Central memory CD4-positive, alpha-beta T cell (primary cell): ENCODE results near the gene WDR75.

Experiments used
- DNase-seq: peaks from one replicate; pipeline ENCODE4 v3.0.0; 2022

Gene WDR75

GRCh38 chr2:189500456-189501160 lies 59.3 kb downstream of the WDR75 start:
- no peak for DNase-seq

- no peak for DNase-seq
These were observed 60.2 kb downstream of the WDR75 start for GRCh38 chr2:189501487-189501886.

- DNase-seq: no peak
These were observed 61.4 kb downstream of the WDR75 start for GRCh38 chr2:189502714-189503113.

GRCh38 chr2:189504238-189504637 lies 63.0 kb downstream of the WDR75 start:
- DNase-seq: no peak

GRCh38 chr2:189505492-189505891 lies 64.2 kb downstream of the WDR75 start:
- no peak for DNase-seq

- DNase-seq: no peak
These were observed 65.3 kb downstream of the WDR75 start for GRCh38 chr2:189506514-189506976.

- DNase-seq: no peak
These were observed 70.1 kb downstream of the WDR75 start for GRCh38 chr2:189511210-189511959.

- DNase-seq: no peak
These were observed 70.7 kb downstream of the WDR75 start for GRCh38 chr2:189511960-189512319.

GRCh38 chr2:189512879-189513278 lies 71.6 kb downstream of the WDR75 start:
- no peak for DNase-seq

- DNase-seq: no peak
These were observed 72.8 kb downstream of the WDR75 start for GRCh38 chr2:189514104-189514503.

- DNase-seq: no peak
These were observed 74.0 kb downstream of the WDR75 start for GRCh38 chr2:189515264-189515663.

- DNase-seq: no peak
These were observed 75.3 kb downstream of the WDR75 start for GRCh38 chr2:189516546-189516945.

- DNase-seq: no peak
These were observed 76.7 kb downstream of the WDR75 start for GRCh38 chr2:189517847-189518535.

- DNase-seq: no peak
These were observed 78.5 kb downstream of the WDR75 start for GRCh38 chr2:189519631-189520387.

- DNase-seq: no peak
These were observed 80.6 kb downstream of the WDR75 start for GRCh38 chr2:189521699-189522434.

GRCh38 chr2:189522435-189523151 lies 81.3 kb downstream of the WDR75 start:
- no peak for DNase-seq

- DNase-seq: no peak
These were observed 83.5 kb downstream of the WDR75 start for GRCh38 chr2:189524746-189525145.
